H9 (cell line): ENCODE data around the gene DNAI7. TPM values are rescaled to one million over a fixed set of nuclear protein-coding genes. Genes with fewer than 3 reads are reported as not detected.
A peak's percentile ranks its signal among the peaks of the same experiment; 100 is the strongest.

Source experiments
- DNase-seq: peaks from one replicate; pipeline ENCODE4 v3.0.0-alpha.2; 2017
- H2AFZ ChIP-seq: one replicate; pipeline ENCODE4 v1.6.1; 2013; ENCODE audit warnings: mild to moderate bottlenecking, low read length, control low read depth, moderate library complexity
- H2AK5ac ChIP-seq: 2 replicates; pipeline ENCODE4 v1.6.1; 2013; ENCODE audit warnings: low read length, control low read depth, mixed read lengths; ENCODE audit not compliant: insufficient read length
- H2BK120ac ChIP-seq: one replicate; pipeline ENCODE4 v1.6.1; 2013; ENCODE audit warnings: low read depth, mild to moderate bottlenecking, low read length, control low read depth, inconsistent platforms; ENCODE audit not compliant: poor library complexity, severe bottlenecking
- H2BK12ac ChIP-seq: 2 replicates; pipeline ENCODE4 v1.6.1; 2013; ENCODE audit warnings: low read length, control low read depth, mixed read lengths, low read depth; ENCODE audit not compliant: insufficient read length
- H2BK15ac ChIP-seq: 2 replicates; pipeline ENCODE4 v1.6.1; 2013; ENCODE audit warnings: low read depth, low read length, control low read depth
- H2BK20ac ChIP-seq: one replicate; pipeline ENCODE4 v1.6.1; 2013; ENCODE audit warnings: low read depth, mild to moderate bottlenecking, low read length, control low read depth, inconsistent platforms; ENCODE audit not compliant: poor library complexity, severe bottlenecking
- H2BK5ac ChIP-seq: 2 replicates; pipeline ENCODE4 v1.6.1; 2013; ENCODE audit warnings: low read length, control low read depth, mixed read lengths; ENCODE audit not compliant: insufficient read length
- H3K14ac ChIP-seq: 2 replicates; pipeline ENCODE4 v1.6.1; 2013; ENCODE audit warnings: low read length, control low read depth; ENCODE audit not compliant: insufficient read depth
- H3K18ac ChIP-seq: 2 replicates; pipeline ENCODE4 v1.6.1; 2013; ENCODE audit warnings: low read depth, mild to moderate bottlenecking, mixed read lengths, low read length, control low read depth; ENCODE audit not compliant: insufficient read length
- H3K23ac ChIP-seq: 2 replicates; pipeline ENCODE4 v1.6.1; 2013; ENCODE audit warnings: low read length, control low read depth, mixed read lengths, low read depth; ENCODE audit not compliant: insufficient read length
- H3K23me2 ChIP-seq: 2 replicates; pipeline ENCODE4 v1.6.1; 2013; ENCODE audit warnings: low read depth, mild to moderate bottlenecking, mixed read lengths, low read length, control low read depth; ENCODE audit not compliant: insufficient read length, poor library complexity, severe bottlenecking
- H3K27ac ChIP-seq: 2 replicates; pipeline ENCODE4 v1.5.1; 2013; ENCODE audit warnings: low read length, control low read depth, mixed read lengths, low read depth; ENCODE audit not compliant: insufficient read length
- H3K27me3 ChIP-seq: 2 replicates; pipeline ENCODE4 v1.6.1; 2013; ENCODE audit warnings: low read length, control low read depth, inconsistent platforms; ENCODE audit not compliant: insufficient read depth
- H3K4ac ChIP-seq: 2 replicates; pipeline ENCODE4 v1.6.1; 2013; ENCODE audit warnings: low read depth, mild to moderate bottlenecking, control low read depth, inconsistent platforms, low read length, moderate library complexity
- H3K4me1 ChIP-seq: 2 replicates; pipeline ENCODE4 v1.6.1; 2013; ENCODE audit warnings: low read length, control low read depth, inconsistent platforms; ENCODE audit not compliant: insufficient read depth
- H3K4me2 ChIP-seq: 2 replicates; pipeline ENCODE4 v1.6.1; 2013; ENCODE audit warnings: low read length, control low read depth, mixed read lengths; ENCODE audit not compliant: insufficient read length, insufficient read depth
- H3K56ac ChIP-seq: 2 replicates; pipeline ENCODE4 v1.6.1; 2013; ENCODE audit warnings: low read depth, mild to moderate bottlenecking, mixed read lengths, low read length, control low read depth; ENCODE audit not compliant: insufficient read length
- H3K79me1 ChIP-seq: 2 replicates; pipeline ENCODE4 v1.6.1; 2013; ENCODE audit warnings: low read depth, mild to moderate bottlenecking, moderate library complexity, low read length, control low read depth, inconsistent platforms; ENCODE audit not compliant: insufficient read depth, poor library complexity, severe bottlenecking
- H3K79me2 ChIP-seq: 2 replicates; pipeline ENCODE4 v1.6.1; 2013; ENCODE audit warnings: low read length, control low read depth, inconsistent platforms; ENCODE audit not compliant: insufficient read depth
- H3K9ac ChIP-seq: 2 replicates; pipeline ENCODE4 v1.6.1; 2013; ENCODE audit warnings: low read length, control low read depth, mixed read lengths; ENCODE audit not compliant: insufficient read length; ENCODE audit errors: extremely low read depth
- H3K9me3 ChIP-seq: one replicate; pipeline ENCODE4 v1.6.1; 2013; ENCODE audit warnings: low read depth, low read length, inconsistent platforms; ENCODE audit not compliant: control insufficient read depth
- H3T11ph ChIP-seq: one replicate; pipeline ENCODE4 v1.6.1; 2013; ENCODE audit warnings: mild to moderate bottlenecking, low read length, control low read depth, inconsistent platforms
- H4K20me1 ChIP-seq: one replicate; pipeline ENCODE4 v1.6.1; 2013; ENCODE audit not compliant: control insufficient read depth, insufficient read length, insufficient read depth
- H4K5ac ChIP-seq: 2 replicates; pipeline ENCODE4 v1.6.1; 2013; ENCODE audit warnings: low read depth, mild to moderate bottlenecking, mixed read lengths, low read length, control low read depth; ENCODE audit not compliant: insufficient read length
- H4K8ac ChIP-seq: replicated peaks from 2 replicates; pipeline ENCODE4 v1.6.1; 2013; ENCODE audit warnings: low read length, control low read depth, mixed read lengths, low read depth; ENCODE audit not compliant: insufficient read length
- H4K91ac ChIP-seq: 2 replicates; pipeline ENCODE4 v1.6.1; 2013; ENCODE audit warnings: low read depth, mild to moderate bottlenecking, moderate library complexity, mixed read lengths, low read length, control low read depth; ENCODE audit not compliant: insufficient read length
- H3K27ac Mint-ChIP-seq, 3 experiments: 2 replicates in 2 of 3; 3 replicates in 1 of 3; pipeline ENCODE4 v1.8.0; 2020 to 2021; ENCODE audit warnings: mixed read lengths in 3 of 3, mild to moderate bottlenecking in 1 of 3, moderate library complexity in 1 of 3
- H3K27me3 Mint-ChIP-seq: 2 replicates; pipeline ENCODE4 v1.8.0; 2021; ENCODE audit warnings: low read depth, mild to moderate bottlenecking, moderate library complexity, mixed read lengths
- H3K36me3 Mint-ChIP-seq, 3 experiments: 2 replicates in 2 of 3; 3 replicates in 1 of 3; pipeline ENCODE4 v1.8.0; 2020 to 2021; ENCODE audit warnings: low read depth in 3 of 3, mixed read lengths in 3 of 3; ENCODE audit not compliant: insufficient read depth in 1 of 3
- H3K4me1 Mint-ChIP-seq, 2 experiments: 2 replicates each; pipeline ENCODE4 v1.8.0; 2020; ENCODE audit warnings: mixed read lengths in 2 of 2
- H3K4me3 Mint-ChIP-seq, 2 experiments: 2 replicates in 1 of 2; 3 replicates in 1 of 2; pipeline ENCODE4 v1.8.0; 2020 to 2021; ENCODE audit warnings: mild to moderate bottlenecking in 2 of 2, mixed read lengths in 2 of 2, moderate library complexity in 1 of 2
- H3K9me3 Mint-ChIP-seq, 2 experiments: 2 replicates in 1 of 2; 3 replicates in 1 of 2; pipeline ENCODE4 v1.8.0; 2020; ENCODE audit warnings: mild to moderate bottlenecking in 2 of 2, mixed read lengths in 2 of 2, moderate library complexity in 1 of 2
- CTCF ChIP-seq: fragments of 200-600 bp; sonication (generic); conservative IDR thresholded peaks from 3 replicates; pipeline ENCODE4 v1.8.0; 2021; ENCODE audit warnings: antibody characterized with exemption, mild to moderate bottlenecking
- WGBS: extraction: QIAGEN DNeasy Blood & Tissue Kit; methylation state at CpG from one replicate; pipeline ENCODE4 v1.1.7; 2013; ENCODE audit warnings: missing lambda C conversion rate, low lambda C conversion rate, mixed read lengths; ENCODE audit not compliant: insufficient read length; ENCODE audit errors: extremely low coverage; 5-methylcytosine and 5-hydroxymethylcytosine counted together
- total RNA-seq: library from RNA; stranded (reverse); gene quantifications from 2 replicates; pipeline ENCODE4 v1.2.1, GENCODE V29; 2021

DNAI7 gene
- total RNA-seq, 1 experiment from 2014 or later, result not detected

- TF ChIP-seq CTCF, result no peak
- no peak overlapping the region for H2BK5ac ChIP-seq
- no peaks in the 10 kb centered on the region for H3K23me2 ChIP-seq
- no CpG with 5 or more reads among the region's 2 CpGs for WGBS
- Mint-ChIP-seq H3K27me3 (no peaks in the 10 kb centered on the region), H3K4me1 (peaks cover 3 to 5% of the 10 kb centered on the region in 2 experiments; a peak in 2 of 4 replicates), H3K9me3 (no peaks in the 10 kb centered on the region), H3K36me3 (no peaks in the 10 kb centered on the region), H3K27ac (peak overlapping the region in 2 of 3 experiments; percentile 1 to 76; a peak in 3 of 7 replicates), H3K4me3 (no peak overlapping the region)
- H3K56ac ChIP-seq, result no peak overlapping the region
- no peak overlapping the region for H3K14ac ChIP-seq
- H3K27ac ChIP-seq, result no peak overlapping the region
- H2BK15ac ChIP-seq, result no peak overlapping the region
- H4K8ac ChIP-seq, result no peak overlapping the region
- H3K4me1 ChIP-seq, result peaks cover 3% of the 10 kb centered on the region; the same call in 1 of the 2 replicates
- H3K9me3 ChIP-seq, result no peaks in the 10 kb centered on the region
- H4K91ac ChIP-seq, result no peak overlapping the region
- H3K9ac ChIP-seq, result no peak overlapping the region
- no peak overlapping the region for H3K23ac ChIP-seq
- no peak overlapping the region for H3K4ac ChIP-seq
- H3T11ph ChIP-seq, result no peak overlapping the region
- DNase-seq, result no peak
- no peak overlapping the region for H3K18ac ChIP-seq
- no peaks in the 10 kb centered on the region for H4K20me1 ChIP-seq
- H3K27me3 ChIP-seq, result no peaks in the 10 kb centered on the region
- H2AK5ac ChIP-seq, result no peak overlapping the region
- no peak overlapping the region for H2BK120ac ChIP-seq
- no peak overlapping the region for H2BK20ac ChIP-seq
- H2BK12ac ChIP-seq, result no peak overlapping the region
- H4K5ac ChIP-seq, result no peak overlapping the region
- H3K4me2 ChIP-seq, result no peak overlapping the region
- H3K79me2 ChIP-seq, result no peaks in the 10 kb centered on the region
- no peaks in the 10 kb centered on the region for H3K79me1 ChIP-seq
- H2AFZ ChIP-seq, result no peak overlapping the region
These were observed 94.5 kb downstream of the DNAI7 start for GRCh38 chr12:25100194-25101091.
